ENCODE results near the gene LRRC28.

Gene LRRC28

GRCh38 chr15:99307735-99308134, 56.5 kb downstream of the LRRC28 start:
- DNase-seq (ENCODE audit: low read depth in 1 of 2, low spot score in 1 of 2) = no peak
- H3K4me3 ChIP-seq (replicated peaks; ENCODE audit: insufficient read depth, low read length) = no peak overlapping the region
- no peaks in the 10 kb centered on the region for H3K27me3 ChIP-seq (ENCODE audit: insufficient read depth, poor library complexity, severe bottlenecking)
- TF ChIP-seq CTCF (IDR thresholded peaks at IDR 0.05; ENCODE audit: insufficient read depth, low read length) (no peak), REST (IDR thresholded peaks at IDR 0.05; ENCODE audit: insufficient replicate concordance, low read depth) (no peak), POLR2AphosphoS5 (IDR thresholded peaks at IDR 0.05; ENCODE audit: low read depth) (no peak), SPI1 (IDR thresholded peaks at IDR 0.05; ENCODE audit: borderline replicate concordance, low read depth) (no peak), GABPA (IDR thresholded peaks at IDR 0.05; ENCODE audit: low read depth) (no peak)
- no peak overlapping the region for H3K27ac ChIP-seq (replicated peaks)

GRCh38 chr15:99310745-99311144, 59.5 kb downstream of the LRRC28 start:
- no peak for DNase-seq (ENCODE audit: low read depth in 1 of 2, low spot score in 1 of 2)
- no peaks in the 10 kb centered on the region for H3K27me3 ChIP-seq (ENCODE audit: insufficient read depth, poor library complexity, severe bottlenecking)
- TF ChIP-seq GABPA (IDR thresholded peaks at IDR 0.05; ENCODE audit: low read depth) (no peak), REST (IDR thresholded peaks at IDR 0.05; ENCODE audit: insufficient replicate concordance, low read depth) (no peak), SPI1 (IDR thresholded peaks at IDR 0.05; ENCODE audit: borderline replicate concordance, low read depth) (no peak), CTCF (IDR thresholded peaks at IDR 0.05; ENCODE audit: insufficient read depth, low read length) (no peak), POLR2AphosphoS5 (IDR thresholded peaks at IDR 0.05; ENCODE audit: low read depth) (no peak)
- no peak overlapping the region for H3K27ac ChIP-seq (replicated peaks)
- no peak overlapping the region for H3K4me3 ChIP-seq (replicated peaks; ENCODE audit: insufficient read depth, low read length)

GRCh38 chr15:99312228-99312627, 60.9 kb downstream of the LRRC28 start:
- DNase-seq (ENCODE audit: low read depth in 1 of 2, low spot score in 1 of 2) = no peak
- H3K4me3 ChIP-seq (replicated peaks; ENCODE audit: insufficient read depth, low read length) = no peak overlapping the region
- no peak overlapping the region for H3K27ac ChIP-seq (replicated peaks)
- no peaks in the 10 kb centered on the region for H3K27me3 ChIP-seq (ENCODE audit: insufficient read depth, poor library complexity, severe bottlenecking)
- no peak for TF ChIP-seq SPI1 (IDR thresholded peaks at IDR 0.05; ENCODE audit: borderline replicate concordance, low read depth)
- no peak for TF ChIP-seq GABPA (IDR thresholded peaks at IDR 0.05; ENCODE audit: low read depth)
- no peak for TF ChIP-seq POLR2AphosphoS5 (IDR thresholded peaks at IDR 0.05; ENCODE audit: low read depth)
- no peak for TF ChIP-seq REST (IDR thresholded peaks at IDR 0.05; ENCODE audit: insufficient replicate concordance, low read depth)
- TF ChIP-seq CTCF (IDR thresholded peaks at IDR 0.05; ENCODE audit: insufficient read depth, low read length) = no peak
